GM10847 (cell line): ENCODE data around the gene ZNF385B.

Experiments used
- POLR2A ChIP-seq: IDR thresholded peaks from 2 replicates; pipeline ENCODE4 v1.6.1; 2011; ENCODE audit not compliant: insufficient read length; ENCODE audit errors: extremely low read depth

The ZNF385B gene

DNA sequence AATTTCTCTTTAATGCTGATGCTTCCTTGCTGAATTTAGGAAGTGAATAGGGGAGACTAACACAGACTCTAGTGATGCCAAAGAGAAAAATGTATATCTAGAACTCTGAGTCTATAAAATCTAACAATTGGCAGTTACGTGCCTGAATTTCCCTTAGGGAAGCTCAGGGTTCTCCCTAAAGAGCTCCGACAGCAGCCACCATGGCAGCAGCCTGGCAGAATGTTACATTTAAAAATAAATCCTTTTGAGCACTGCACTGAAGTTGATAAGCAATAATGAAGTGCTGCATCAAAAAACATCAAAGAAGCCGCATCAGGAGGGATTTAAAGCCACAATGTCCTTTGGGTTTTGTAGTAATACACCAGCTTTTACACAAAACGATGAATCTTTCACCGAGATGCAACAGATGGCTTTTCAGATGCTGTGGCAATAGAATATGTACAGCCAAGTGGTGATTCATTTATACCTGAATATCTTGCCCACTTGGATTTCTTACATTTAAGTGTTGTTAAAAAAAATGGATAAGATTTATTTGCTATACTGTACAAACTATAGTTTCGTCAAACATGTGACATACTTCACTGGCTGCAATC is 305.6 kb downstream of the ZNF385B start:
- no peak for TF ChIP-seq POLR2A

DNA sequence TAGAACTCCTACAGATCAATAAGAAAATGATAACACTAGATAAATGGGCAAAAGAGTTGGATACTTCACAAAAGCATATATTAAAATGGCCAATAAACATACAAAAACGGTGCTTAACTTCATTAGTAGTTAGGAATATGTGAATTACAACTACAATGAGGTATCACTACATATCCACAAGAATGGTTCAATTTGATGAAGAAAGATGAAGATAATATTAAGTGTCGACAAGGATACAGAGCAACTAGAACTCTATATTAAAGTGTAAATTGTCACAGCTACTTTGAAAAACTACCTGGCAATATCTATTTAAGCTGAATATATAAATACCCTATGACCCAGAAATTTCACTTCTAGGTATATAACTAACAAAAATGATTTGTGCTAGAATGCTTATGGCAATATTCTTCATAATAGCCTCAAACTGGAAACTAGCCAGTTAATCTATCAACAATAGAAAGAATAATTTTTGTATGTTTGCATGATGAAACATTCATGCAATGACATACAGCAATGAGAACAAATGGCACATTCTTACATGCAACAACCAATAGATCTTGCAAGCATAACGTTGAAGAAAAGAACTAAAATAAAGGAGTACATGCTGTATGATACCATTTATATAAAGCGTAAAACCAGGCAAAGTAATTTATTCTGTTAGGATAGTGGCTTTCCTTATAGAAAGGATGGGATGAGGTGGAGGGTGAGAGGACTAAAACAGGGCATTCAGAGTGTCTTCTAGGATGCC is 306.6 kb downstream of the ZNF385B start:
- no peak for TF ChIP-seq POLR2A

DNA sequence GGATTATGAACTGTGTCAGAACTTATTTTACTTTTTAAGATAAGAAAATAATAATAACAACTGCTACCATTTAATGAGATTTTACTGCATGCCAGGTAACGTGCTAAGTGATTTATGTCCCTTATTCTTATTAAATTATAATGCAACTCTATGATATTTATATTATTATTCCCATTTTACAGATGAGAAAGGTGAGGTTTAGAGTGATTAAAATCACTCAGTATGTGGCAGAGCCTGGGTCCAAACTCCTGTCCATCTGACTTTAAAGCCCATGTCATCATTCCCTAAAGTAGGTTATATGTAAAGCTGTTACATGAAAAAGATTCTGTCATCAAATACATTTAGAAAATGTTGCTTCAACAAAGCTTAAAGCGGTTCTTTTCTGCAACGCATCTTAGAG is 308.0 kb downstream of the ZNF385B start:
- no peak for TF ChIP-seq POLR2A

DNA sequence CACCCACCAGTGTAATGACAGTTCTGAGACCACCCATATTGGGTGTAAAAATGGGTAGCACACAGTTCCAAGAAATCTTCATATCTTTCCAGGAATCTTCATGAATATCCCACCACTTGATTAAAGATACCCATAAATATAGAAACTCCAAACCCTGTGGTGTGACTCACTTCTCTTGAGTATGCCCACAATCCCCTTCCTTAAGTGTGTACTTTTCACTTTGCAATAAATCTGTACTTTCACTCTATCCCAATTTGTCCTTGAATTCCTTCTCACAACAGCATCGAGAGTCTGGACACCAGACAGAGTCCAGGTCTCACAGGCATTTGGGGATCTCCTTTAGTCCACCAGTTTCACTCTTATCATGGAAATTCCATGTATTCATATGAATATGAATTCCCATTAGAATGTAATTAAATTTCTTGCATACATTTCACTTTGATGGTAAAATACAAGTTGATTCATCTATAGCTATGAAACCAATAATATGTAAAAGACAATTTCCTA is 309.8 kb downstream of the ZNF385B start:
- no peak for TF ChIP-seq POLR2A

DNA sequence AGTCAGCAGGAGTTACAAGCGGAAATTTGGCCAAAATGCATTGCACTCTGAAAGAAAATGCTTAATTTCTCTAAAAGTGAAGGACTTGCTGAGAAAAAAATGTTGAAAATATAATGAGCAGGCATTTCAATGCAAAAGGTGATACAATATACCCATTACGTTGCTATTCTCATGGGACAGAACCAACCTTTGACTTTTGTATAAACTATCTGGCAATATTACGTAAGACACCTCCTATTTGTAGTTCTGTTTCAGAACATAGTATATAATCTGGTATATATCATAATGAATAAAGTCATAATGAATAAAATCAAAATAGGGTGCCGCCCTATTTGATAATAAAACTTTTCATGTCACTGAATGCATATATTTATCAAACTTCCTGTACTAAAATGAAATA is 310.6 kb downstream of the ZNF385B start:
- no peak for TF ChIP-seq POLR2A

DNA sequence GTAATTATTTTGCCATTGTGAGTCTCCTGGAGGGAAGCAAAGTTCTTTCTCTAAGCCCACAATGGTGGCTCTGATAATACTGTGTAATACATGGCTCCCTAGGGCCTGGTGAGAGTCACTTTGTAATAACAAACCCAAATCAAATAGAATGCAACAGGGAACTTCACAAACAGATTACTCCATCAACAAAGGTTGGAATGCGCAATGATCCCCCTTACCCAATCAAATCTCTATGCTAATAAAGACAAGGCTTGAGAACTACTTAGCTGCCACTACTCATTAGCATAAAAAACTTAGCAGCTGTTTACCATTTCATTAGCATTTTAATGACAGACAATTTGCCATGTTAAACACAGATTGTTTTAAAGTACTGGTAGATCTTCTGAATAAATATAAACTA is 311.2 kb downstream of the ZNF385B start:
- TF ChIP-seq POLR2A = no peak

DNA sequence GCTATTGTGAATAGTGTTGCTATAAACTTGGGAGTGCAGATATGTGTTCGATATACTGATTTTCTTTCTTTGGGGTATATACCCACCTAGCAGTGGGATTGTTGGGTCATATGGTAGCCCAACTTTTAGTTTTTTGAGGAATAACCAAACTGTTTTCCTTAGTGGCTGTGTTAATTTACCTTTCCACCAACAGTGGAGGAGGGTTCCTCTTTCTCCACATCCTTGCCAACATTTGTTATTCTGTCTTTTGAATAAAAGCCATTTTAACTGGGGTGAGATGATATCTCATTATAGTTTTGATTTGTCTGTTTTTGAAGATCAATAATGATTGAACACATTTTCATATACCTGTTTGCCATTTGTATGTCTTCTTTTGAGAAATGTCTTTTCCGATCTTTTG is 314.8 kb downstream of the ZNF385B start:
- no peak for TF ChIP-seq POLR2A

DNA sequence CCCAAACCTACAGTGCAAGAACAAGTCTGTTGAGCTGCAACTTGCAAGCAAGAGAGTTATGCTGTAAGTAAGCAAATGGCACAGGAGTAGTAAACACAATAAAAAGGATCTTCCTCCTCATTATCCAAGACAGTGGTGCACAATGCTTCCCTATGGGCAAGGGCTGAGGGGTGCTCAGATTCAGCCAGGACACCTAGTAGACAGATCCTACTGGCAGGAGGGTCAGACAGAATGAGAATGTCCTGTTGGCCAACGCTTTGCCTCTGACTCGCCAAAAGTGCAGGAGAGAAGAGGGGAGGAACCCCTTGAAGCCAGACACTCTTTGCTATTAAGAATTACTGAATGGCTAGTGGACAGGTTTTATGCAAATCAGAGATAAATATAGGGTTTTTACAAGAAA is 316.4 kb downstream of the ZNF385B start:
- TF ChIP-seq POLR2A = no peak

DNA sequence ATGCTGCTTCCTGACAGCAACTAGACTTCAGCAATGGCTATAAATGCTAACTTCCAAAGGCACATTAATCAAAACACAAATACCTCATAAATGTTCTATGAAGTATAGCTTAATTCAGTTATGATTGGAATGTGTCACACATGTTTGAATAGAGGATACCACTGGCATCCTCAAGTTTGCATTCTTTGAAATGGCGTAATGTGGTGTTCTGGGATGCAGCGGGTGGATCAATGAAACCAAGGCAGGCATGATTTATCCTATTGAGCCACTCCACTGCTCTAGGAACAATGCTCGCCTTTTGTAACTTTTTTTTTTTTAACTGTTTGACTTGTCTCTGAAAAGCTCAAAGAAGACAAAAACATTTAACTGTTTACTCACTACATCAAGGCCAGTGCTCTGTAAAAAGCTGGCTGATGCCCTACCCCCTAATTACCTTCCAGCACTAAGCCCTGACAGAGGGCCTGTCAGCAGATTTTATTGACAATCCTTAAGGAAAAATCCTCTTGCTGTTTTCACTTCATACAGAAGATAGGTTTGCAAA is 318.0 kb downstream of the ZNF385B start:
- no peak for TF ChIP-seq POLR2A

DNA sequence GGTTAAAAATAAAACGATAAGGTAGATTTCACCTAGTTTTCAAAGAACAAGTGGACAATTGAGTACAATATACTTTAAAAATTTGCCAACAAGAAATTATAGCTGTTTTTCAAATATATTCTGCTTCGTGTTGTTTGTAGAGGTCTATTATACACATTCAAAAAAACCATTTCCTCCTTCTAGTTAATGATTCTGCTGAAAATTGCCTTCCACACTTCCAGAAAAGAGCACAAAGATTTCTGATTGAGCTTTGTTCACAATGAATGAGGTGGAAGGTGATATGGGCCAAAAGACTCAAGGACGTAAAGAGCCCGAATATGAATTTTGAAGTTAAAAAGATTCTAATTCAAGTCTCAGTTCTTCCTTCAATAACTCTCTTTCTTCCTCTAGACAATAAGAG is 319.8 kb downstream of the ZNF385B start:
- no peak for TF ChIP-seq POLR2A

DNA sequence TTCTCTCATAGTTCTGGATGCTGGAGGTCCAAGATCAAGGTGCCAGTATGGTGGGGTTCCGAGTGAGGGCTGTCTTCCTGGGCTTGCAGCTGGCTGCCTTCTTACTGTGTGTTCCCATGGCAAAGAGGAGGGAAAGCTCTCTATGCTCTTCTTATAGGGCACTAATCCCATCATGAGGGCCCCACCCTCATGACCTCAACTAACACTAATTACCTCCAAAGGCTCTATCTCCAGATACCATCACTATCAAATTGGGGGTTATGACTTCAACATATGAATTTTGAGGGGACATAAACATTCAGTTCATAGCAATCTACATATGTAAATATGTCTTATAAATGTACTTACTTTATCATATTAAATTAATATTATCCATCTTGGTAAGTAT is 322.3 kb downstream of the ZNF385B start:
- TF ChIP-seq POLR2A = no peak

DNA sequence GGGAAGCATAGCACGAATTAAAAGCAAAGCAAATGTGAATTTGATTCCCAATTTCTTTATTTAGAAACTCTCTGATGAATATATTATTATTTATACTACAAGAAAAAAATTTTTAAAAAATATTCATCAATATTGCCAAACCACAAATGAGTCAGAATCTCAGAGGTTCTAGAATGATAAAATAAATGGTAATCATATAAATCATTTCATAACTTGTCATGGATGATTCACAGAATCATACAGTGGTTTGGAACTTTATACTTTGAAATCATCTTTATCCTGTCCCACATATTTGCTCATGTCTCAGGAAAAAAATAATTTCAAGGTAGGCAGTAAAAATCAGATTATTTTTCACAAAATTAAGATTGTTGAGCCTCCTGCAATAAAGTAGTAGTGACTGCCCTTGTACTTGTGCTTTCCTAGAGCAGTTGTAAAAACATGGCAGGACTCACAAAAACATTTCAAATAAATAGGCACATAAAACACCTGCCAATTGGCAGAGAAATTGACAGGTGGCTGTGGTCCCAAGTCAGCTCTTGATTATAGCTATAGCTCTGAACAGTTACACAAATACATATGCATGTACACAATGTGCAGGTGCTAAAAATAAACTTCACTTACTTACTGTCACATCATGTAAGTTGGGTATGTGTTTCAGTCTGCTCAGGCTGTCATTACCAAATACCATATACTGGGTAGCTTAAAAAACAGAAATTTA is 322.8 kb downstream of the ZNF385B start:
- TF ChIP-seq POLR2A = no peak

DNA sequence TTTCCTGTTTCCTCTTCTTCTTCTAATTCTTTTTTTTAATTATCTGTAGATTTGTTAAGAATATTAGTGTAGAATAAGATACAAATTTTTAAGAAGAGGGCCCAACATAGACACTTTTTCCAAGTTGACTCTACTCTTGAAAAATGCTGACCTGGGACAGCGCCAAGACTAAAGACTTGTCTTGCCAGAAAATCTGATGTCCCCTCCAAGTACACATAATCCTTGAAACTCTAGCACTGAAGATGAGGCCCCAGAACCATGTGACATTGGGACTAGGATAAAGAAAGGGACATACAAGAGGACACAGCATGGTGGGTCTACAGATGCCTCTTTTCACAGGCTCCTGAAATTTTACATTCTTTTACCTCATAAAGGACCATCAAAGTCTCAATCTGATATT is 325.2 kb downstream of the ZNF385B start:
- TF ChIP-seq POLR2A = no peak

DNA sequence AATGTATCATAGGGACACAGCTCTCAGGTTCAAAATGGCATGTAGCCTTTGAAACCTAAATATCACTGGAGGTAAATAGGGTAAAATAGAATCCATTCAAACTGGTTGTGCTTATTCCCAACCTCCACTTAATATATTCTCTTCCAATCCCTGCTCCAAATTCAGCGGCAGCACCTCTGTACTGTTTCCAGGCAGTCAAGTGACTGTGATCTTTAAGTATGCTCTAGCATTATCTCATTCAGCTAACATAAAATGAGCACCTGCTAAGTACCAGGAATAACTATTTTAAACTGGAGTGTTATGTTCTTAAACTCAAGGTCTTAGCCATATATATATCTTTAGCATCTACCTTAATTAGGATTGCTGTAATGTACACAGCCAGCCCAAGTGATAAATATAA is 327.5 kb downstream of the ZNF385B start:
- no peak for TF ChIP-seq POLR2A

DNA sequence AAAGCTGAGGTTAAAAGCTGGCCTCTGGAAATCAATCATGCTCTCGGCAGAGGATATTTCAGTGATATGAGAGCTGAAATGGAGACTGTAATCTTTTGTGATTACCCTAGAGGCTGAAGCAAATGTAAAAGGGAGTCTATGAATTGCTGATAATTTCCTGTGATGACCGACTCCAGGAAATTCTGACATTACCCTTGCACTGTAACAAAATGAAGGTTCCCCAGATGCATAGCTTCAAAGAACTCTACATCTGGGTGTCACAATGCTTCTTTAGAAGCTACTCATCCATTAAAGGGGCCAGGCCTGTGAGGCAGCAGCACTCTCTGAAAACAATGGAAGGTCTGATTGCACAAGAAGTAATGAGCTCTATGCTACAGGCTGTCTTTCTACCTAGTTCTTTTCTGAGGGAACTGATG is 328.5 kb downstream of the ZNF385B start:
- no peak for TF ChIP-seq POLR2A

DNA sequence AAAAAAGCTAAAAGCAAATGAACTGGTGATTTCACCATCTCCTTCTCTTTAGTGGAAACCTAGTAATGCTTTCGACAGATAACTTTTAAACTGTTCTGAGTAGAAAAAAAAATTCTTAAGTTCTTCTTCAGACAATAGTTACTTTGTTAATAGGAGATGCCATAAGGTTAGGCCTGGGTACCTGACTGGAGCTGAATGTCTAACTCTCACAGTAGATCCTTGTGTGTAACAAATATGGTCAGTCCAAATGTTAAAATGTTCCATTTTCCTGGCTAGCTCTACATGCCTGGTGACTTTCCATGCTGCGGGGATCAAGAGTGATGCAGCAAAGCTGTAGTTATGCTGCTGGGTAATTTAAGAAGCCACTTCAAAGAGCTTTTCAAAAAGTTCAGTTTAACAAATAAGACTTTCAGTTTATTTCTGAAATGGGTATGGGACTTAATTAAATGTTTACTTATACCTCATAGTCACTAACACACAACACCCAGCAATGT is 332.8 kb downstream of the ZNF385B start:
- TF ChIP-seq POLR2A = no peak
